Smooth muscle cell (in vitro differentiated cells): ENCODE data around the gene STK32B. TPM values are rescaled to one million over a fixed set of nuclear protein-coding genes. Genes with fewer than 3 reads are reported as not detected.

Experiments
- DNase-seq: peaks from one replicate; lab custom pipeline; 2025; ENCODE audit not compliant: unreplicated experiment; lab: John Stamatoyannopoulos, UW
- H2AFZ ChIP-seq: fragments of 200-600 bp; sonication (generic); 2 replicates; pipeline ENCODE4 v1.6.0; 2016; ENCODE audit warnings: antibody characterized with exemption, low read depth, mild to moderate bottlenecking
- H3F3A ChIP-seq: fragments of 200-600 bp; sonication (generic); 2 replicates; pipeline ENCODE4 v1.6.0; 2017; ENCODE audit warnings: antibody characterized with exemption, low read depth
- H3K27ac ChIP-seq: fragments of 200-600 bp; sonication (generic); 2 replicates; pipeline ENCODE4 v1.5.1; 2016; ENCODE audit warnings: low read depth, mild to moderate bottlenecking
- H3K27me3 ChIP-seq: fragments of 200-600 bp; sonication (generic); 2 replicates; pipeline ENCODE4 v1.6.1; 2016; ENCODE audit warnings: low read depth, mild to moderate bottlenecking
- H3K36me3 ChIP-seq: fragments of 200-600 bp; sonication (generic); 2 replicates; pipeline ENCODE4 v1.5.1; 2016; ENCODE audit warnings: low read depth
- H3K4me1 ChIP-seq: fragments of 200-600 bp; sonication (generic); 2 replicates; pipeline ENCODE4 v1.5.1; 2016; ENCODE audit warnings: low read depth
- H3K4me2 ChIP-seq: fragments of 200-600 bp; sonication (generic); 2 replicates; pipeline ENCODE4 v1.6.0; 2016; ENCODE audit warnings: mild to moderate bottlenecking
- H3K4me3 ChIP-seq: fragments of 200-600 bp; sonication (generic); 2 replicates; pipeline ENCODE4 v1.5.1; 2016; ENCODE audit warnings: mild to moderate bottlenecking
- H3K79me2 ChIP-seq: fragments of 200-600 bp; sonication (generic); 2 replicates; pipeline ENCODE4 v1.6.0; 2016; ENCODE audit warnings: low read depth, mild to moderate bottlenecking
- H3K9ac ChIP-seq: fragments of 200-600 bp; sonication (generic); 2 replicates; pipeline ENCODE4 v1.6.0; 2016; ENCODE audit warnings: low read depth
- H3K9me3 ChIP-seq: fragments of 200-600 bp; sonication (generic); replicated peaks from 2 replicates; pipeline ENCODE4 v1.5.1; 2016; ENCODE audit warnings: low read depth
- H4K20me1 ChIP-seq: fragments of 200-600 bp; sonication (generic); 2 replicates; pipeline ENCODE4 v1.6.0; 2016; ENCODE audit warnings: low read depth
- WGBS: methylation state at CpG from one replicate; pipeline ENCODE4 v1.1.7; 2016; ENCODE audit warnings: low lambda C conversion rate; 5-methylcytosine and 5-hydroxymethylcytosine counted together
- polyA plus RNA-seq: library from polyadenylated mRNA; unstranded; fragments of >200 nt; fragmentation: Nextera tagmentation; extraction: Ambion mirVana; gene quantifications from 2 replicates; pipeline ENCODE4 v1.2.1, GENCODE V29; 2016
- total RNA-seq: library from RNA; depleted of rRNA; stranded (reverse); fragments of >200 nt; gene quantifications from 2 replicates; pipeline ENCODE4 v1.2.3, GENCODE V29; 2014
- TF ChIP-seq, protein P1 (sequence below): fragments of 200-600 bp; sonication (generic); IDR thresholded peaks from 2 replicates; pipeline ENCODE4 v1.5.1; 2017; ENCODE audit warnings: borderline replicate concordance, mild to moderate bottlenecking, antibody characterized with exemption; ENCODE audit not compliant: insufficient read depth, poor library complexity, severe bottlenecking

The STK32B gene
- total and polyA plus RNA-seq, 2 experiments from 2014 or later = 3.5 to 4.0 TPM

DNA sequence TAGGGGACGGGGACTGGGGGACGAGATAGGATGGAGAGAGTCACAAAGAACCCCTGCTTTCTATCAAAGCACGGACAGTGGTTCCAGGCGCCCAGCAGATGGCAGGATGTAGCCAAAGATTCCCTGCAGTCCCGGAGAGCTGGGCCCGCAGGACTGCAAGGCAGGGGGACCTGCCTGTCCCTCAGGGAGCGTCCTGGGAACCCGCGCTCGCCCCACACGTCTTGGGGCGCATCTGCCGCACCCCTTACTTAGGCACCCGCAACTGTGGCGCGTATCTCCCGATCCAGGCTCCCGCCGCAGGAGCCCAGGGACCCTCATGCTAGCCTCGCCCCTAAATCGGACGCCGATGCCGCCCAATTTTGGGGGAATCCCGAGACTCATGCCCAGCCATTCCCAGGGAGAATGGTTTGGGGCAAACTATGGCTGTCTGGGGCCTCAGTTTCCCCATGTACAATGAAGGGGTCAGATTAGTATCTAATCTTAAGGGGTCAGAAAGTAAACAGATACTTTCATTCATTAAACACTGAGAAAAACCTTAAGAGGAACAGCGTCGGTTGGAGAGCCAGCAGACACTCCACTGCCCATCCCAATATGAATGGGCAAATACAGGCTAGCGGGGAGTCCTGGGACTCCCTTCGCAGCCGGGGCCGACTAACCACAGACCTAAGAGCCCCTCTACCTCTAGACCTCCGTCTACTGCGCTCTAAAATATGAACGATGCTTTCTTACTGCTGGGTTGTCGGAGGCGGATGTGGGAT, 581 bp upstream of the STK32B start:
- peak overlapping the region; percentile 96 for H2AFZ ChIP-seq
- peaks cover 5% of the 10 kb centered on the region for H3K27me3 ChIP-seq
- no peak overlapping the region for H3K27ac ChIP-seq
- DNase-seq = peak; percentile 18
- 2% methylated on average over 36 of the region's 36 CpGs for WGBS
- H3K4me1 ChIP-seq = peaks cover 5% of the 10 kb centered on the region
- peaks cover 6% of the 10 kb centered on the region for H3K9me3 ChIP-seq
- H3K9ac ChIP-seq = no peak overlapping the region
- peak overlapping the region; percentile 99 for H3K4me2 ChIP-seq
- peak overlapping the region; percentile 62 for H3K4me3 ChIP-seq
- no peaks in the 10 kb centered on the region for H4K20me1 ChIP-seq
- no peaks in the 10 kb centered on the region for H3K79me2 ChIP-seq
- TF ChIP-seq, protein P1, sequence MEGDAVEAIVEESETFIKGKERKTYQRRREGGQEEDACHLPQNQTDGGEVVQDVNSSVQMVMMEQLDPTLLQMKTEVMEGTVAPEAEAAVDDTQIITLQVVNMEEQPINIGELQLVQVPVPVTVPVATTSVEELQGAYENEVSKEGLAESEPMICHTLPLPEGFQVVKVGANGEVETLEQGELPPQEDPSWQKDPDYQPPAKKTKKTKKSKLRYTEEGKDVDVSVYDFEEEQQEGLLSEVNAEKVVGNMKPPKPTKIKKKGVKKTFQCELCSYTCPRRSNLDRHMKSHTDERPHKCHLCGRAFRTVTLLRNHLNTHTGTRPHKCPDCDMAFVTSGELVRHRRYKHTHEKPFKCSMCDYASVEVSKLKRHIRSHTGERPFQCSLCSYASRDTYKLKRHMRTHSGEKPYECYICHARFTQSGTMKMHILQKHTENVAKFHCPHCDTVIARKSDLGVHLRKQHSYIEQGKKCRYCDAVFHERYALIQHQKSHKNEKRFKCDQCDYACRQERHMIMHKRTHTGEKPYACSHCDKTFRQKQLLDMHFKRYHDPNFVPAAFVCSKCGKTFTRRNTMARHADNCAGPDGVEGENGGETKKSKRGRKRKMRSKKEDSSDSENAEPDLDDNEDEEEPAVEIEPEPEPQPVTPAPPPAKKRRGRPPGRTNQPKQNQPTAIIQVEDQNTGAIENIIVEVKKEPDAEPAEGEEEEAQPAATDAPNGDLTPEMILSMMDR = peak; percentile 70
- H3F3A ChIP-seq = no peaks in the 10 kb centered on the region
- H3K36me3 ChIP-seq = no peaks in the 10 kb centered on the region

DNA sequence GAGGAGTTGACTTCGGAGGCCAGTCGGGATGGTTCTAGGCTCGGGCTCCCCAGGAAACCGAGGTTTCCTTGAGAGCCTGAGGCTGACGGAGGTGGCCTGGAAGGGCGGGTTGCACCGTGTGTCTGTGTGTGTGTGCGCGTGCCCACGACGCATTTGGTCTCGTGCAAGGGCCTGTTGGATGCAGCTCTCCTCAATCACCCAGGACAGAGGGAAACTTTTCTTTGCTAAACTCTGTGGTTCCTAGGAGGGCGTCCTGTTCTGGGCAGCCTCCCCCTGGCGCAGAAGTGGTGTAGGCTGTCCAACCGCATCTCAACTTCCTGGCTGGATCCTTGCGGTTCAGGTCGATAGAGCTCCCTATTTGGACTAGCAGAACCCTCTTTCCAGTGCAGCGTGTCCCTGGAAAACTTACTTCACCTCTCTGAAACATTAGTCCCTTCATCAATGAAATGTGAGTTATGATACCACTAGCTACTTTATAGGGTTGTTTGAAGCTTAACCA, 973 bp downstream of the STK32B start:
- no peaks in the 10 kb centered on the region for H3F3A ChIP-seq
- WGBS = 28% methylated on average over 18 of the region's 18 CpGs
- H3K36me3 ChIP-seq = no peaks in the 10 kb centered on the region
- no peak overlapping the region for H3K27ac ChIP-seq
- DNase-seq = no peak
- peak overlapping the region; percentile 96 for H2AFZ ChIP-seq
- H3K79me2 ChIP-seq = no peaks in the 10 kb centered on the region
- TF ChIP-seq, protein P1 = no peak
- H3K9me3 ChIP-seq = no peaks in the 10 kb centered on the region
- H3K4me3 ChIP-seq = peak overlapping the region; percentile 62
- peaks cover 5% of the 10 kb centered on the region for H3K4me1 ChIP-seq
- H3K27me3 ChIP-seq = peaks cover 5% of the 10 kb centered on the region
- H3K4me2 ChIP-seq = peak overlapping the region; percentile 99
- no peaks in the 10 kb centered on the region for H4K20me1 ChIP-seq
- H3K9ac ChIP-seq = no peak overlapping the region

DNA sequence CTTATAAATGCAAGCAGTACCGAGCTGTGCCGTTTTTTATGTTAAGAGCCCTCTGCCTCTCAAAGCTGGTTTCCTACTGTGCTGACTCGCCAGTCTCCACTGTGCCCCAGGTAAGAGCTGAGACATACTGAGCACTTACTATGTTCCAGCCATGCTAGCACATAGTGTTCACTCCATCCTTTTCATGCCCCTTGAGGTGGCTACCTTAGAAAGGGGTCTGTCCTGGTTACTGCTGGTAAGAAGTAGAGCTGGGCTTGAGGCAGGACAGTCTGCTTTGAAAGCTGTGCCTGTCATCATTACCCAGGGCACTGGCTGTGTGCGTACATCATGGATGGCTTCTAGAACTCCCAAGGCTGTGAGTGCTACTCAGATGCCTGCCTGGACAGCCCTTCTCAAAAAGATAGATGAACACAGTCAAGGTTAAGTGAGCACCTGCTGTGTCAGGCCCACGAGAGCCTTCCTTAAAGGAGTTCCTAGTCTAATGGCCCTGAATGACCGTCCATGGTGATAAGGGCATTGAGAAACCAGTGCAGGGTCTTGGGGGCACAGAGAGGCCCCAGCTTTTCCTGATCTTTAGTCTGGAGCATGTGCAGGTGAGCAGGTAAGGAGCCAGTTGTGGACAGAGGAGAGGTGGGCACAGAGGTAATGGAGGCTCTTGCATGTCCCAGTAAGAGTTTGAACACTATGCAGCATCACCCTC, 1.6 kb downstream of the STK32B start:
- no peaks in the 10 kb centered on the region for H3F3A ChIP-seq
- peaks cover 5% of the 10 kb centered on the region for H3K4me1 ChIP-seq
- WGBS = 65% methylated on average over 6 of the region's 6 CpGs
- H3K36me3 ChIP-seq = no peaks in the 10 kb centered on the region
- H4K20me1 ChIP-seq = no peaks in the 10 kb centered on the region
- peaks cover 5% of the 10 kb centered on the region for H3K27me3 ChIP-seq
- DNase-seq = no peak
- no peak overlapping the region for H3K4me3 ChIP-seq
- H3K79me2 ChIP-seq = no peaks in the 10 kb centered on the region
- TF ChIP-seq, protein P1 = no peak
- H2AFZ ChIP-seq = no peak overlapping the region
- peak overlapping the region; percentile 99 for H3K4me2 ChIP-seq
- no peaks in the 10 kb centered on the region for H3K9me3 ChIP-seq
- H3K27ac ChIP-seq = no peak overlapping the region
- no peak overlapping the region for H3K9ac ChIP-seq
